Ramos (cell line): ENCODE measurements around the gene GPR35.
"Not testable (repeated sequence)": the region's sequence is repeated elsewhere in the genome, so short reads cannot be mapped to it uniquely, and the experiment has no call there.

ENCODE experiments used
- in situ Hi-C: fragments of 300-500 bp; cut with MboI; formaldehyde crosslinking; loops from one replicate; pipeline ENCODE4 v1.14.3; 2022; ENCODE audit warnings: low sequenced_read_pairs; ENCODE audit not compliant: unreplicated experiment

The GPR35 gene

GRCh38 chr2:240648650-240649275, 23.5 kb downstream of the GPR35 start:
- in situ Hi-C loops: no loop called here

- in situ Hi-C loops: no loop called here
Observed at GRCh38 chr2:240649331-240649730, 24.1 kb downstream of the GPR35 start.

GRCh38 chr2:240650254-240650965, 25.1 kb downstream of the GPR35 start:
- in situ Hi-C loops: no loop called here

GRCh38 chr2:240651185-240651584, 25.9 kb downstream of the GPR35 start:
- in situ Hi-C loops: no loop called here

- in situ Hi-C loops: no loop called here
Observed at GRCh38 chr2:240655931-240656886, 30.9 kb downstream of the GPR35 start.

- in situ Hi-C loops: not testable (repeated sequence)
Observed at GRCh38 chr2:240659883-240660282, 34.6 kb downstream of the GPR35 start.

GRCh38 chr2:240662681-240663080, 37.4 kb downstream of the GPR35 start:
- in situ Hi-C loops: no loop called here

- in situ Hi-C loops: no loop called here
Observed at GRCh38 chr2:240663546-240664190, 38.4 kb downstream of the GPR35 start.

GRCh38 chr2:240664622-240665021, 39.3 kb downstream of the GPR35 start:
- in situ Hi-C loops: no loop called here

GRCh38 chr2:240670402-240670801, 45.1 kb downstream of the GPR35 start:
- in situ Hi-C loops: no loop called here

- in situ Hi-C loops: no loop called here
Observed at GRCh38 chr2:240670950-240671349, 45.7 kb downstream of the GPR35 start.

- in situ Hi-C loops: no loop called here
Observed at GRCh38 chr2:240672076-240672700, 46.9 kb downstream of the GPR35 start.

GRCh38 chr2:240672701-240673190, 47.5 kb downstream of the GPR35 start:
- in situ Hi-C loops: no loop called here

GRCh38 chr2:240674461-240675184, 49.3 kb downstream of the GPR35 start:
- in situ Hi-C loops: not testable (repeated sequence)

GRCh38 chr2:240675345-240675744, 50.1 kb downstream of the GPR35 start:
- in situ Hi-C loops: not testable (repeated sequence)

- in situ Hi-C loops: not testable (repeated sequence)
Observed at GRCh38 chr2:240678043-240678442, 52.8 kb downstream of the GPR35 start.

- in situ Hi-C loops: not testable (repeated sequence)
Observed at GRCh38 chr2:240678909-240679308, 53.6 kb downstream of the GPR35 start.

- in situ Hi-C loops: not testable (repeated sequence)
Observed at GRCh38 chr2:240680185-240680584, 54.9 kb downstream of the GPR35 start.
